Neural progenitor cell (in vitro differentiated cells): ENCODE measurements around the gene FAM117B.

Experiments
- CTCF ChIP-seq: fragments of 200-600 bp; sonication (generic); IDR thresholded peaks from 2 replicates; pipeline ENCODE4 v1.5.1; 2017; ENCODE audit warnings: antibody characterized with exemption, mild to moderate bottlenecking
- EZH2 ChIP-seq: fragments of 200-600 bp; sonication (generic); IDR thresholded peaks from 2 replicates; pipeline ENCODE4 v1.6.1; 2017; ENCODE audit warnings: antibody characterized with exemption, mild to moderate bottlenecking, moderate library complexity

GRCh38 chr2:202660796-202661195 is 26.0 kb downstream of the FAM117B start:
- no peak for TF ChIP-seq CTCF
- no peak for TF ChIP-seq EZH2
